HepG2 (cell line): ENCODE data around the gene JUND. TPM values are rescaled to one million over a fixed set of nuclear protein-coding genes. Genes with fewer than 3 reads are reported as not detected.

Experiments
- CC2D1A ChIP-seq: sonication (generic); formaldehyde crosslinking; IDR thresholded peaks from 2 replicates; pipeline ENCODE4 v1.8.1; 2023; ENCODE audit warnings: mild to moderate bottlenecking, missing genetic modification reagents
- CEBPB ChIP-seq: IDR thresholded peaks from 2 replicates; pipeline ENCODE4 v1.6.1; 2011; ENCODE audit warnings: low read depth, low read length, improper control_type of control experiment, borderline replicate concordance
- CENPBD1 ChIP-seq: sonication (generic); formaldehyde crosslinking; IDR thresholded peaks from 2 replicates; pipeline ENCODE4 v1.8.0; 2022; ENCODE audit warnings: missing genetic modification reagents, low read depth, mild to moderate bottlenecking, borderline replicate concordance
- E2F1 ChIP-seq: sonication (generic); formaldehyde crosslinking; IDR thresholded peaks from 2 replicates; pipeline ENCODE4 v1.5.0; 2020; ENCODE audit warnings: missing genetic modification reagents
- FOSL1 ChIP-seq: sonication (generic); formaldehyde crosslinking; IDR thresholded peaks from 2 replicates; pipeline ENCODE4 v1.9.0; 2021; ENCODE audit warnings: missing genetic modification reagents, borderline replicate concordance
- FUBP1 ChIP-seq: sonication (generic); formaldehyde crosslinking; IDR thresholded peaks from 2 replicates; pipeline ENCODE4 v1.5.1; 2020; ENCODE audit warnings: missing genetic modification reagents, mild to moderate bottlenecking, borderline replicate concordance
- HIVEP1 ChIP-seq: sonication (generic); formaldehyde crosslinking; IDR thresholded peaks from 2 replicates; pipeline ENCODE4 v1.4.0; 2020; ENCODE audit warnings: mild to moderate bottlenecking, missing genetic modification reagents
- JUNB ChIP-seq: sonication (generic); formaldehyde crosslinking; IDR thresholded peaks from 2 replicates; pipeline ENCODE4 v1.8.0; 2022; ENCODE audit warnings: missing genetic modification reagents, mild to moderate bottlenecking, borderline replicate concordance
- KMT2A ChIP-seq: sonication (generic); formaldehyde crosslinking; IDR thresholded peaks from 2 replicates; pipeline ENCODE4 v1.4.0; 2020; ENCODE audit warnings: missing genetic modification reagents
- MYPOP ChIP-seq: sonication (generic); formaldehyde crosslinking; IDR thresholded peaks from 2 replicates; pipeline ENCODE4 v1.8.1; 2023; ENCODE audit warnings: mild to moderate bottlenecking, moderate library complexity, missing genetic modification reagents
- RNF219 ChIP-seq: sonication (generic); formaldehyde crosslinking; IDR thresholded peaks from 2 replicates; pipeline ENCODE4 v1.5.0; 2020; ENCODE audit warnings: mild to moderate bottlenecking, missing genetic modification reagents
- SOX5 ChIP-seq: IDR thresholded peaks from 2 replicates; pipeline ENCODE4 v1.6.1; 2016; ENCODE audit warnings: borderline replicate concordance
- SYNCRIP ChIP-seq: fragments of 200-400 bp; formaldehyde crosslinking; IDR thresholded peaks from 2 replicates; pipeline ENCODE4 v1.6.1; 2018; ENCODE audit warnings: mild to moderate bottlenecking, low read depth, low read length; ENCODE audit not compliant: insufficient read depth
- TOE1 ChIP-seq: sonication (generic); formaldehyde crosslinking; IDR thresholded peaks from 2 replicates; pipeline ENCODE4 v1.4.0; 2020; ENCODE audit warnings: mild to moderate bottlenecking, missing genetic modification reagents
- WIZ ChIP-seq: sonication (generic); formaldehyde crosslinking; IDR thresholded peaks from 2 replicates; pipeline ENCODE4 v1.5.1; 2020; ENCODE audit warnings: mild to moderate bottlenecking, missing genetic modification reagents
- YEATS4 ChIP-seq: sonication (generic); formaldehyde crosslinking; IDR thresholded peaks from 2 replicates; pipeline ENCODE4 v1.4.0; 2020; ENCODE audit warnings: missing genetic modification reagents, borderline replicate concordance
- ZBTB7B ChIP-seq: sonication (generic); formaldehyde crosslinking; IDR thresholded peaks from 2 replicates; pipeline ENCODE4 v1.4.0; 2020; ENCODE audit warnings: missing genetic modification reagents
- ZNF570 ChIP-seq: sonication (generic); formaldehyde crosslinking; IDR thresholded peaks from 2 replicates; pipeline ENCODE4 v1.4.0; 2020; ENCODE audit warnings: mild to moderate bottlenecking, missing genetic modification reagents, borderline replicate concordance
- ZNF639 ChIP-seq: conservative IDR thresholded peaks from 2 replicates; pipeline ENCODE4 v1.6.1; 2018; ENCODE audit warnings: missing genetic modification reagents
- ZNF644 ChIP-seq: IDR thresholded peaks from 2 replicates; pipeline ENCODE4 v1.6.1; 2016; ENCODE audit warnings: low read depth
- polyA plus RNA-seq, 8 experiments: library from polyadenylated mRNA; depleted of rRNA in 3 of 8; stranded (reverse) in 7 of 8; unstranded in 1 of 8; fragments of >200 nt; fragmentation: Illumina TruSeq in 4 of 8; extraction: Trizol in 4 of 8; gene quantifications; 2 replicates each; pipeline versions ENCODE4 v1.2.1 to v1.2.3, GENCODE V29; 2011 to 2016; ENCODE audit warnings: low read depth in 4 of 8, missing spikeins in 1 of 8, mixed read lengths in 1 of 8; ENCODE audit not compliant: insufficient read depth in 1 of 8
- total RNA-seq, 5 experiments: library from RNA; depleted of rRNA; stranded (reverse); fragments of >200 nt; fragmentation: Illumina TruSeq; extraction: Trizol; gene quantifications; 2 replicates each; pipeline ENCODE4 v1.2.3, GENCODE V29; 2016; ENCODE audit warnings: low read depth in 1 of 5

JUND gene
- total and polyA plus RNA-seq, 2 of the 13 experiments (the other 11 are each of a cell fraction or from before 2014, with no cell fraction given), result 41.2 to 59.8 TPM

- TF ChIP-seq ZNF639 (CRISPR knock-in tag), result peak; percentile 92
- peak; percentile 80 for TF ChIP-seq YEATS4 (CRISPR knock-in tag)
- TF ChIP-seq KMT2A (CRISPR knock-in tag), result no peak
- peak; percentile 40; the same call in 1 of the 2 replicates for TF ChIP-seq CEBPB
- TF ChIP-seq MYPOP, result peak; percentile 77
- TF ChIP-seq CENPBD1 (CRISPR knock-in tag), result 0 out of 2 replicates have a peak, but pooled peaks have one; percentile 65
- TF ChIP-seq ZNF570 (CRISPR knock-in tag), result no peak
- no peak for TF ChIP-seq ZNF644 (CRISPR knock-in tag)
- TF ChIP-seq HIVEP1 (CRISPR knock-in tag), result no peak
- TF ChIP-seq FUBP1 (CRISPR knock-in tag), result no peak
- no peak for TF ChIP-seq ZBTB7B (CRISPR knock-in tag)
- TF ChIP-seq FOSL1 (CRISPR knock-in tag), result no peak
- TF ChIP-seq SOX5 (CRISPR knock-in tag), result 0 out of 2 replicates have a peak, but pooled peaks have one; percentile 33
- TF ChIP-seq E2F1 (CRISPR knock-in tag), result peak; percentile 98
- TF ChIP-seq WIZ (CRISPR knock-in tag), result no peak
- no peak for TF ChIP-seq TOE1
- TF ChIP-seq CC2D1A, result no peak
- no peak for TF ChIP-seq SYNCRIP
- no peak; the same call in 1 of the 2 replicates for TF ChIP-seq RNF219
- no peak for TF ChIP-seq JUNB (CRISPR knock-in tag)
Observed at GRCh38 chr19:18322759-18323460, 41.5 kb upstream of the JUND start, which contains the start of gene LSM4 (continued).
